Aorta (tissue), 5 donors: ENCODE results near the gene F10. TPM values are rescaled to one million over a fixed set of nuclear protein-coding genes. Genes with fewer than 3 reads are reported as not detected.
A peak's percentile ranks its signal among the peaks of the same experiment; 100 is the strongest.

ENCODE experiments used
- ATAC-seq: fragments of 200-7000 bp; cut with Tn5 transposase; one replicate; pipeline ENCODE4 v1.9.1; 2022; ENCODE audit warnings: moderate library complexity; ENCODE audit not compliant: low FRiP score
- DNase-seq, 2 donors: peaks; one replicate each; pipeline ENCODE4 v3.0.0-alpha.2; 2020
- H3K27ac ChIP-seq, 2 donors: one replicate each; pipeline ENCODE4 v1.5.1; 2013; ENCODE audit warnings: low read length in 2 of 2, mild to moderate bottlenecking in 2 of 2, moderate library complexity in 2 of 2, control low read depth in 1 of 2, inconsistent platforms in 1 of 2, low read depth in 1 of 2
- H3K27me3 ChIP-seq, 2 donors: one replicate each; pipeline ENCODE4 v1.6.1; 2013; ENCODE audit warnings: control low read depth in 1 of 2, low read length in 1 of 2, mild to moderate bottlenecking in 1 of 2, moderate library complexity in 1 of 2; ENCODE audit not compliant: insufficient read depth in 2 of 2, control insufficient read depth in 1 of 2
- H3K36me3 ChIP-seq, 2 donors: one replicate each; pipeline ENCODE4 v1.6.1; 2013; ENCODE audit warnings: control low read depth in 1 of 2, low read length in 1 of 2, mild to moderate bottlenecking in 1 of 2; ENCODE audit not compliant: insufficient read depth in 2 of 2, control insufficient read depth in 1 of 2
- H3K4me1 ChIP-seq, 2 donors: one replicate each; pipeline ENCODE4 v1.6.1; 2013; ENCODE audit warnings: low read length in 2 of 2, control low read depth in 1 of 2, mild to moderate bottlenecking in 1 of 2, moderate library complexity in 1 of 2; ENCODE audit not compliant: insufficient read depth in 2 of 2, control insufficient read depth in 1 of 2
- H3K4me3 ChIP-seq, 2 donors: one replicate each; pipeline ENCODE4 v1.5.1; 2013; ENCODE audit warnings: low read length in 2 of 2, control low read depth in 1 of 2, mild to moderate bottlenecking in 1 of 2
- H3K9me3 ChIP-seq: one replicate; pipeline ENCODE4 v1.6.1; 2013; ENCODE audit warnings: mild to moderate bottlenecking, low read length; ENCODE audit not compliant: control insufficient read depth
- WGBS, 2 donors: extraction: QIAGEN DNeasy Blood & Tissue Kit; methylation state at CpG; one replicate each; pipeline ENCODE4 v1.1.7; 2013; 5-methylcytosine and 5-hydroxymethylcytosine counted together
- intact Hi-C, 2 donors: fragments of 100-400 bp; cut with DNase I; formaldehyde crosslinking; loops; one replicate each; pipeline versions ENCODE4 v1.14.2 to v1.15.0; 2022
- polyA plus RNA-seq, 2 donors: library from polyadenylated mRNA; stranded (reverse); fragments of 200-250 nt; gene quantifications; one replicate each; pipeline ENCODE4 v1.2.3, GENCODE V29; 2013
- total RNA-seq, 2 donors: library from RNA; stranded (reverse); fragmentation: NEBNext Ultra II Directional; extraction: Animal tissue kit (Norgen Biotek cat#: 25700); gene quantifications; one replicate each; pipeline ENCODE4 v1.2.1, GENCODE V29; 2021
- donor health status: healthy with polysubstance abuse.
- donor health status: Bipolar disorder and iron deficiency.
- donor health status: DM: no; HTN: no; CAD: no.
- donor health status: DM: no; HTN: no; CAD: no.
- donor health status: DM: yes; HTN: yes; CAD: no.

F10 gene
- total and polyA plus RNA-seq, 4 donors = 6.5 to 38.4 (median 13.8) TPM

- Histone ChIP-seq H3K36me3 (no peaks in the 10 kb centered on the region), H3K4me1 (no peaks in the 10 kb centered on the region), H3K9me3 (no peaks in the 10 kb centered on the region), H3K27me3 (no peaks in the 10 kb centered on the region), H3K4me3 (no peak overlapping the region), H3K27ac (no peak overlapping the region)
- ATAC-seq (no peak), DNase-seq (peak; percentile 44 to 64)
- 83 to 84% methylated on average over 24 of the region's 24 CpGs for WGBS, 2 donors
- intact Hi-C loops = no loop called here
These were observed 37.6 kb upstream of the F10 start for GRCh38 chr13:113084943-113085540.

GRCh38 chr13:113086031-113086750 lies 36.4 kb upstream of the F10 start:
- no peaks in the 10 kb centered on the region for H3K36me3 ChIP-seq
- intact Hi-C loops = no loop called here
- H3K9me3 ChIP-seq = no peaks in the 10 kb centered on the region
- H3K27ac ChIP-seq = no peak overlapping the region
- no peaks in the 10 kb centered on the region for H3K27me3 ChIP-seq
- no peak overlapping the region for H3K4me3 ChIP-seq
- DNase-seq (peak; percentile 43 to 68), ATAC-seq (no peak)
- 76 to 85% methylated on average over 32 of the region's 32 CpGs for WGBS, 2 donors
- H3K4me1 ChIP-seq = no peaks in the 10 kb centered on the region

GRCh38 chr13:113086991-113087922 lies 35.3 kb upstream of the F10 start:
- intact Hi-C loops = no loop called here
- 89 to 90% methylated on average over 39 of the region's 39 CpGs for WGBS, 2 donors
- ATAC-seq = no peak

GRCh38 chr13:113087923-113088690 lies 34.5 kb upstream of the F10 start:
- no peaks in the 10 kb centered on the region for H3K9me3 ChIP-seq
- ATAC-seq = no peak
- WGBS, 2 donors = 90 to 91% methylated on average over 40 of the region's 40 CpGs
- no peak overlapping the region for H3K4me3 ChIP-seq
- intact Hi-C loops = no loop called here
- H3K27me3 ChIP-seq = no peaks in the 10 kb centered on the region
- no peaks in the 10 kb centered on the region for H3K36me3 ChIP-seq
- peak; percentile 33 to 64 for DNase-seq
- no peak overlapping the region for H3K27ac ChIP-seq
- H3K4me1 ChIP-seq = no peaks in the 10 kb centered on the region

More at GRCh38 chr13:113086991-113087922, 35.3 kb upstream of the F10 start:
- Histone ChIP-seq H3K4me3 (no peak overlapping the region), H3K9me3 (no peaks in the 10 kb centered on the region), H3K27ac (no peak overlapping the region), H3K4me1 (no peaks in the 10 kb centered on the region), H3K27me3 (no peaks in the 10 kb centered on the region), H3K36me3 (no peaks in the 10 kb centered on the region)
- DNase-seq = peak; percentile 28 to 72

GRCh38 chr13:113088691-113089020 lies 33.9 kb upstream of the F10 start:
- no peaks in the 10 kb centered on the region for H3K36me3 ChIP-seq
- no peaks in the 10 kb centered on the region for H3K9me3 ChIP-seq
- intact Hi-C loops = no loop called here
- H3K4me3 ChIP-seq = no peak overlapping the region
- H3K27me3 ChIP-seq = no peaks in the 10 kb centered on the region
- H3K4me1 ChIP-seq = no peaks in the 10 kb centered on the region
- H3K27ac ChIP-seq = no peak overlapping the region
- 87 to 89% methylated on average over 17 of the region's 17 CpGs for WGBS, 2 donors
- ATAC-seq (no peak), DNase-seq (peak in 1 of 2 donors; percentile 57)

- no peak for ATAC-seq
- H3K27ac ChIP-seq = no peak overlapping the region
- H3K9me3 ChIP-seq = no peaks in the 10 kb centered on the region
- 82 to 84% methylated on average over 36 of the region's 36 CpGs for WGBS, 2 donors
- no peaks in the 10 kb centered on the region for H3K4me1 ChIP-seq
- H3K36me3 ChIP-seq = no peaks in the 10 kb centered on the region
- intact Hi-C loops = no loop called here
- no peaks in the 10 kb centered on the region for H3K27me3 ChIP-seq
- peak; percentile 27 to 71 for DNase-seq
- no peak overlapping the region for H3K4me3 ChIP-seq
These were observed 32.7 kb upstream of the F10 start for GRCh38 chr13:113089693-113090414.

GRCh38 chr13:113090415-113090770 lies 32.2 kb upstream of the F10 start:
- H3K9me3 ChIP-seq = no peaks in the 10 kb centered on the region
- peak; percentile 30 to 40 for DNase-seq
- no peak overlapping the region for H3K4me3 ChIP-seq
- intact Hi-C loops = no loop called here
- no peak for ATAC-seq
- no peaks in the 10 kb centered on the region for H3K36me3 ChIP-seq
- no peaks in the 10 kb centered on the region for H3K27me3 ChIP-seq
- WGBS, 2 donors = 83 to 88% methylated on average over 13 of the region's 13 CpGs
- no peaks in the 10 kb centered on the region for H3K4me1 ChIP-seq
- H3K27ac ChIP-seq = no peak overlapping the region

- DNase-seq = peak in 1 of 2 donors; percentile 38
- ATAC-seq = no peak
- 90 to 92% methylated on average over 24 of the region's 24 CpGs for WGBS, 2 donors
- no peaks in the 10 kb centered on the region for H3K9me3 ChIP-seq
- H3K27ac ChIP-seq = no peak overlapping the region
- H3K36me3 ChIP-seq = no peaks in the 10 kb centered on the region
- H3K4me1 ChIP-seq = no peaks in the 10 kb centered on the region
- H3K4me3 ChIP-seq = no peak overlapping the region
- H3K27me3 ChIP-seq = no peaks in the 10 kb centered on the region
- intact Hi-C loops = no loop called here
These were observed 31.8 kb upstream of the F10 start for GRCh38 chr13:113090806-113091205.
